ENCODE data around the gene FGR.
"Not testable (repeated sequence)": the region's sequence is repeated elsewhere in the genome, so short reads cannot be mapped to it uniquely, and the experiment has no call there.

The FGR gene

DNA sequence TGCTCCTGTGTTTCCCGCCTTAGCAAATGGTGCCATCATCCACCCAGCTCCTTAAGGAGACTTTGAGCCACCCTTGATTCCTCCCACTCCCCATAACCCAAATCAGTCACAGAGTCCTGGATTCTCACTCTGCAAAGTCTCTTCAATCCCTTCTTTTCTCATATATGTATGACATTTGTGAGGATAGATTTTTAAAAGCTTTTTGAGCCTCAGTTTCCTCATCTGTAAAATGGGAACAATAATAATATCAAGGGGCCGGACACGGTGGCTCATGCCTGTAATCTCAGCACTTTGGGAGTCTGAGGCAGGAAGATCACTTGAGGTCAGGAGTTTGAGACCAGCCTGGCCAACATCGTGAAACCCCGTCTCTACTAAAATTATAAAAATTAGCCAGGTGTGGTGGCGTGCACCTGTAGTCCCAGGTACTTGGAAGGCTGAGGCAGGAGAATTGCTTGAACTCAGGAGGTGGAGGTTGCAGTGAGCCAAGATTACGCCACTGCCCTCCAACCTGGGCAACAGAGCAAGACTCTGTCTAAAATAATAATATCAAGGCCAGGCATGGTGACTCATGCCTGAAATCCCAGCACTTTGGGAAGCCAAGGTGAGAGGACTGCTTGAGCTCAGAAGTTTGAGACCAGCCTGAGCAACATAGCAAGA, 15.1 kb downstream of the FGR start:
- not testable (repeated sequence) for H3K9me3 Mint-ChIP-seq (ENCODE audit: low read depth); H3K27me3 Mint-ChIP-seq; H3K36me3 Mint-ChIP-seq; H3K27ac Mint-ChIP-seq; H3K4me3 Mint-ChIP-seq
- peaks cover 48% of the 10 kb centered on the region for H3K4me1 Mint-ChIP-seq (ENCODE audit: low read depth)

DNA sequence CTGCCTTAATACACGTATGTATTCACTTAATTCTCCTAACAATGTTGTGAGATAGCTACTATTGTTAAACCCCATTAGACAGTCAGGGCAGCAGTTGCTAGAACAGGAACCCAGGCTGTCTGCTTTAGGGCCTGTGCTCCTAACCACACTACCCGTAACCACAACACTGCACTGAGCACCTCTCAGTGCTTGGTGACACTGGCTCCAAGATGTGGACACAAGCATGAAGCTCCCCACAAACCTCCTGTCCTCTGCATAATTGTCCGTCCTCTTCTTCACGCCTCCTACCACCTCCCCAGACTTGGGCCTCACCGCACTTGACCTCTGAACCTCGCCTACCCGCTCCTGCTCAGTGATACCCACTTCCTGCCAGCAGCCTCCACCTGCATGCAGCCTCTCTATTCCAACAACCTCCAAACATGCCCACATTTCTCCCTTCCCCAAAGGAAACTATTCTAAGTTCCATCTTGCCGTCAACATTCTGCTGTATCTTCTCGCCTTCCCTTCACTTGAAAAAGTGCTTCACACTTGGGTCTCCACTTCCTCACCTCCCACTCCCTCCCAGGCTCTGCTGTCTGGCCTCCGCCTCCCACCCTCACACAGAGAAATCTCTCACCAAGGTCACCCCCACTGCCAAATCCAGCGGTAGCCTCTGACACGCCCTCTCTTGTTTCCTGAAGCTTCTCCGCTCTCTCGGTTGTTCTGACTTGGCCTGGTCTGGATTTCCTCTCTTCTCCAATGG, 16.5 kb downstream of the FGR start:
- Mint-ChIP-seq H3K4me1 (ENCODE audit: low read depth) (peaks cover 58% of the 10 kb centered on the region), H3K36me3 (no peaks in the 10 kb centered on the region)

DNA sequence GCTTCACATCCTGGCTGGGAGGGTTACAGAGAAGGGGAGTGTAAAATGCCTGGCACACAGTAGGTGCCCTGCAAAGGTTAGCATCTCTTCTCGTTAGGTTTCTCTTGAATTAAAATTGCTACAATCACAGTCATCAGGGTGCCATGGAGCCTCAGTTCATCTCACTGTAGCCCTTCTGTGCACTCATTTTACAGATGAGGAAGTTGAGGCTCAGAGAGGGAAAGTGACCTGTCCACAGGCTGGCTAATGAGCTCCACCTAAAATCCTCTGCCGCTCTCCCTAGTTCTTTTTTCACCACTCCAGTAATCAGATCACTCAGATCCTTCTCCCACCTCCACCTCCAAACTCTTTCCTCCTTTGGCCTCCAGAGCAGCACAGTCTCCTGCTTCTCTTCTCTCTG, 17.6 kb downstream of the FGR start:
- Mint-ChIP-seq H3K4me1 (ENCODE audit: low read depth) (peaks cover 64% of the 10 kb centered on the region), H3K4me3 (peak overlapping the region; percentile 7), H3K27ac (peak overlapping the region; percentile 80), H3K9me3 (ENCODE audit: low read depth) (no peaks in the 10 kb centered on the region), H3K36me3 (no peaks in the 10 kb centered on the region), H3K27me3 (no peaks in the 10 kb centered on the region)

More for the DNA sequence above, 16.5 kb downstream of the FGR start:
- Mint-ChIP-seq H3K9me3 (ENCODE audit: low read depth) (no peaks in the 10 kb centered on the region), H3K27me3 (no peaks in the 10 kb centered on the region), H3K27ac (peak overlapping the region; percentile 80), H3K4me3 (peak overlapping the region; percentile 15)

DNA sequence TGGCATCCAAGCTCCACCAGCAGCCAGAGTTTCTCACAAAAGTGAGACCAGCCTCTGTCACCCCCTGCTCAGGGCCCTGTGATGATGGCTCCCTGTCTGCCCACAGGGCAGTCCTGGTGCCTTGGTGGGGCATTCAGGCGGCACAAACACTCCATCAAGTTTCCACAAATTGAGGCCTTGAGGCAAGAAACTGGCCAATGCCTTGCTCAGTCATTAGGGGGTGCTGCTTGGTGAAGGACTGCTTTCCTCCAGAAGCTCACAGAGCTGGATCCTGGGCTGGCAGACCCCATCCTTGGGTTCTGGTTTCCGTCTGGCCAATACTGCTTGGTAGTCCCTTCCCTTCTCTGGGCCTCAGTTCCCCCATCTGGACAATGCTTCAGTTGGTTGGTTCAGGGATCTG, 18.5 kb downstream of the FGR start:
- Mint-ChIP-seq H3K9me3 (ENCODE audit: low read depth) (no peaks in the 10 kb centered on the region), H3K36me3 (no peaks in the 10 kb centered on the region), H3K27ac (peak overlapping the region; percentile 46), H3K4me1 (ENCODE audit: low read depth) (peaks cover 69% of the 10 kb centered on the region), H3K4me3 (no peak overlapping the region), H3K27me3 (no peaks in the 10 kb centered on the region)

DNA sequence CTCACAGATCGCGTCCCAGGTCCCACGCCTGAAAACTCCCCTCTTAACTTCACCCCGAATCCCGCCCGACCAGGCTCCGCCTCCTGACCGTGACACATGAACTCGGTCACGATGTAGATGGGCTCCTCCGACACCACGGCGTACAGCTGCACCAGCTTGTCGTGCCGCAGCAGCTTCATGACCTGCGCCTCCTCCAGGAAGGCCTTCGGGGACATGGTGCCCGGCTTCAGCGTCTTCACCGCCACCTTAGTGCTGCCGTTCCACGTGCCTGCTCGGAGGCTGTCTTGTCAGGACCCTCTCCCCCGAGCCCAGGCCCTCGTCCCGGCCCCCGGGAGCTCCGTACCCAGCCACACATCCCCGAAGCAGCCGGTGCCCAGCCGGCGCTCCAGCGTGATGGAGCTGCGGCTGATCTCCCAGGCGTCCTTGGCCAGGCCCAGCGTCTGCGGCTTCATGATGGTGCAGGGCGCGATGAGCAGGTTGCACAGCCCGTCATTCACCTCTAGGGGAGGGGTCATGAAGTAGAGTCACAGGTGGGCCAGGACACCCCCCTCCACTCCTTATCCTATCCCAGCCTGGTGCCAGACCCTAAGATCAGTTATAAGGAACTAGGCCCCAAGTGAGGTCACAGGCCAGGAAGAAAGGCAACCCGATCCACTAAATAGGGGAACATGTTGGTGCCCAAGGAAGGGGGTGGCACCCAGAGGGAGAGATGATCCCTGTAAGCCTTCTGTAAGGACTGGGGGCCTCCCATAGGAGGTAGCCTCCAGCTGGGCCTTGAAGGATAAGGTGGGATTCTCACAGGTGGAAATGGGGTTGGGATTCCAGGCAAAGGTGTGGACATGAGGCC, 19.4 kb downstream of the FGR start:
- Mint-ChIP-seq H3K27ac (no peak overlapping the region), H3K27me3 (no peaks in the 10 kb centered on the region), H3K9me3 (ENCODE audit: low read depth) (no peaks in the 10 kb centered on the region), H3K4me1 (ENCODE audit: low read depth) (peaks cover 65% of the 10 kb centered on the region), H3K4me3 (no peak overlapping the region), H3K36me3 (no peaks in the 10 kb centered on the region)

DNA sequence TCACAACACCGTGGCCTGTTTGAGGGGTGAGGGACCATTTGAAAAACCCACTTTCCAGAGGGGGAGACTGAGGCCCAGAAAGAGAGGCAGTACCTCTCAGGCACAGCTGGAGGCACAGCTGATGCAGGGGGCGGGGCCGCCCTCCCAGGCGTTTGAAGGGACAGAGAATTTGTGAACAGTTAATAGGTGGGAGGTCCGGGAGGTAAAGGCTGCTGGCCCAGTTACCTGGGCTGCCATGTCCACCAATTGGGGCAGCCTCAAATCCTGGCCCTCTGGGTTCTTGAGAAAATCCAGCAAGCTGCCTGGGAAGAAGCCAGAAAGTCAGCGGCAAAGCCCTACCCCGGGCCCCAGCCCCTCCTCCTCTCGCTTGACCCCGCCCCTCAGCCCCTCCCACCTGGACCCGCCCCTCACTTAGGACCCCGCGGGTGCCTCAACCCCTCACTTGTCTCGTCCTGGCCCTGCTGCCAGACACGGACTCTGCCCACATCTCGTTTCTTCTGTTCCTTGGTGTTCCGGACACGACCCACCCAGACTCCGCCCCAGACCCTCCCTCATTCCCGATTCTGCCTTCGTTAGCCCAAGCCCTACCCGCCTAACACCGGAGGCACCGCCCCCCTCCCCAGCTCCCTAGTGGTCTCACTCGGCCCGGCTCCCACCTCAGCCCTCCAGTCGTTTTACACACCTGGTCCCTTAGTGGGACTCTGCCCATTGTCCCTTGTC, 20.2 kb downstream of the FGR start:
- H3K27me3 Mint-ChIP-seq, result no peaks in the 10 kb centered on the region
- peaks cover 64% of the 10 kb centered on the region for H3K4me1 Mint-ChIP-seq (ENCODE audit: low read depth)
- H3K9me3 Mint-ChIP-seq (ENCODE audit: low read depth), result no peaks in the 10 kb centered on the region
- H3K36me3 Mint-ChIP-seq, result no peaks in the 10 kb centered on the region
- no peak overlapping the region for H3K4me3 Mint-ChIP-seq
- no peak overlapping the region for H3K27ac Mint-ChIP-seq

DNA sequence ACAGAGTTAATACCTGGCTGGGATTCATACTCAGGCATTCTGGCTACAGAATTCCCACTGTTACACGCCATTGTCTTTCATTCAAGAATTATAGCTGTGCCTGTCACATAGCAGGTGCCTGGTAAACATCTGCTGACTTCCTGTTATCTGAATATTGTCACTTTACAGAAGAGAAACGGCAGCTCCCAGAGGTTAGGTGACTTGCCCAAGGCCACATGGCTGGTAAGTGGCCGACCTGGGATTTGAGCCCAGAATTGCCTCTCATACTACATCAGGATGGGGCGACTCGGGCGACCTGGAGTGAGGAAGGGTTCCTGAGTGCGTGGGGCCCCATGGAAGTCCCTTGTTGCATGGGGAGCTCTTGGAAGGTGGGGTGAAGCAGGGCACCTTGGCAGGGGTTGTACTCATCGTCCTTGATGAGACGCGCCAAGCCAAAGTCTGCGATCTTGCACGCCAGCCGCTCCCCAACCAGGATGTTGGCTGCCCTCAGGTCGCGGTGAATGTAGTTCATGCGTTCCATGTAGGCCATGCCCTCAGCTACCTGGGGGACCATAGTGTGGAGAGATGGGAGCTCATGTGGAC, 20.9 kb downstream of the FGR start:
- Mint-ChIP-seq H3K4me1 (ENCODE audit: low read depth) (peaks cover 59% of the 10 kb centered on the region), H3K27ac (peak overlapping the region; percentile 58), H3K27me3 (no peaks in the 10 kb centered on the region), H3K4me3 (peak overlapping the region; percentile 52), H3K36me3 (no peaks in the 10 kb centered on the region), H3K9me3 (ENCODE audit: low read depth) (no peaks in the 10 kb centered on the region)

DNA sequence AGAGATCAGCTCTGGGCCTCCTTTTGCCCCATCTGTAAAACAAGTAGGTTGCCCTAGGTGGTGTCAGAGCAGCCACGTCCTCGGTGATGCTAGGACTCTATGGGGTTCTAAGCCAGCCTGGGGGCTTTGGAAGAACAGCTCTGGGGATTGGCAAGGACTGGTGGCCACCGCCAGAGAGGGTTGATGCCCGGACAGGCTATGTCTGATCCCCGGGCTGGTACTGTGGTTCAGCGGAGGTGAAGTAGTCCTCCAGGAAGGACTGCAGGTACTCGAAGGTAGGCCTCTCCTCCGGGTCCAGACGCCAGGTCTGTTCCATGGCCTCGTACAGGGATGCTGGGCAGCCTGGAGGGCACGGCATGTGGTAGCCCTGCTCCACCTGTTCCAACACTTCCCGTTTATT, 22.3 kb downstream of the FGR start:
- no peaks in the 10 kb centered on the region for H3K27me3 Mint-ChIP-seq
- peaks cover 46% of the 10 kb centered on the region for H3K4me1 Mint-ChIP-seq (ENCODE audit: low read depth)
- H3K4me3 Mint-ChIP-seq, result no peak overlapping the region
- no peaks in the 10 kb centered on the region for H3K36me3 Mint-ChIP-seq
- H3K27ac Mint-ChIP-seq, result no peak overlapping the region
- H3K9me3 Mint-ChIP-seq (ENCODE audit: low read depth), result no peaks in the 10 kb centered on the region

DNA sequence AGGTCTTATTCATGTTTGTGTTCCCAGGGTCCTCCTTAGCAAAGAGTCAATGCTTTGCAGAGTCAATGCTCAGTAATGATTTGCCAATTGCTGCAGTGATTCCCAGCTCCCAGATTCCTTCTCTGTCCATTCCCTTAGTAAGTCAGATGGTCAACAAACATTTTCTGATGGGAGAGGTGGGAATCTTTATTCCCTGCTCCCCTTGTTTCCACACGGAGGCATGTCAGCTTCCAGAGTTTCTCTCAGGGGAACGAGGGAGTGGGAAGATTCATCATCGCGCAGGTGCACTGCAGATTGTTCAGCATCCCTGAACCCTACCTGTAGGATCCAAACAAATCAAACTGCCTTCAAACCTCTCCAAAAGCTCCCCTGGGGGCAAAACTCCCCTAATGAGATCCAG, 23.5 kb downstream of the FGR start:
- Mint-ChIP-seq H3K27ac (no peak overlapping the region), H3K4me1 (ENCODE audit: low read depth) (peaks cover 41% of the 10 kb centered on the region), H3K36me3 (no peaks in the 10 kb centered on the region), H3K4me3 (no peak overlapping the region), H3K27me3 (no peaks in the 10 kb centered on the region), H3K9me3 (ENCODE audit: low read depth) (no peaks in the 10 kb centered on the region)

DNA sequence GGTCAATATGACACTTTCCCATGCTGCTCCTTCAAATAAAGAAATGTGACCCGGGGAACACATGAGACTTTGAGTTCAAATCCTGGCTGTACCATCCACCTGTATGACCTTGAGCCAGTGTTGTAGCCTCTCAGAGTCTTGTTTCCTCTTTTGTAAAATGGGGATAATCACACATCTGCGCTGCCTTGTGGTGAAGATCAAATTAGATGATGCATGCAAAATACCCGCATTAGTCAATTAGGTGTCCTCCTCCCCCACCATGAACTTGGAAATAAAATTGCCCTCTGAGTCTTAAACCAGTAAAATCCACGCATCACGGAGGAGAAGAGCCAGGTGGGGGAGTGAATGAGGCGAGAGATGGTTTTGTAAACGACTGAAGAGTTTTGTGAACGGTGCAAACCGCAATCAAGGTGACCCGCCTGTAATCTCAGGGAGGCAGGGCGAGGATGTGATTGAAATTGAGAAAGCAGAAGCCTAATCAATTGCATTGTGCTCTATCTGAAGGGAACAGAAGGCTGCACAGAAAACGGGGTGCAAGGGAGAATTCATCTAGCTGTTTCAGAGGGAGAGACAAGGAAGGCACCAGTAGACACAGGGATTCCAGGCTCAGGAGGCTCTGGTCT, 25.3 kb downstream of the FGR start:
- Mint-ChIP-seq H3K27ac (no peak overlapping the region), H3K4me3 (no peak overlapping the region), H3K27me3 (no peaks in the 10 kb centered on the region), H3K4me1 (ENCODE audit: low read depth) (peaks cover 40% of the 10 kb centered on the region), H3K9me3 (ENCODE audit: low read depth) (no peaks in the 10 kb centered on the region), H3K36me3 (no peaks in the 10 kb centered on the region)

DNA sequence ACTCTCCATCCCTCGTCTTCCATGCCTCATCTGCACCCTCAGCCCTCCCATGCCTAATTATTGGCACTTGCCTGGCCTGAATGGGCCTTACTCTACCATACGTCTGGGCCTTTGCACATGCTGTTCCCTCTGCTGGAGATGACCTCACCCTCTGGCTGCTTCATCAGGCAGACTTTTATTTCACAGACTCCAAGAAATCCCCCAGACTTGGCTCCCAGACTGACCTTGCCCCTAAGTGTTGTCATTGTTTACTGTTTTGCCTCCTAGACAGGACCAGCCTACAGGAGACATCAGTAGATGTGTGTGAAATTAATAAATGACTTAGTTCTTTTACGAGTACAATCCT, 25.8 kb downstream of the FGR start:
- Mint-ChIP-seq H3K4me1 (ENCODE audit: low read depth) (peaks cover 36% of the 10 kb centered on the region), H3K9me3 (ENCODE audit: low read depth) (no peaks in the 10 kb centered on the region), H3K4me3 (no peak overlapping the region), H3K36me3 (no peaks in the 10 kb centered on the region), H3K27me3 (no peaks in the 10 kb centered on the region), H3K27ac (no peak overlapping the region)

DNA sequence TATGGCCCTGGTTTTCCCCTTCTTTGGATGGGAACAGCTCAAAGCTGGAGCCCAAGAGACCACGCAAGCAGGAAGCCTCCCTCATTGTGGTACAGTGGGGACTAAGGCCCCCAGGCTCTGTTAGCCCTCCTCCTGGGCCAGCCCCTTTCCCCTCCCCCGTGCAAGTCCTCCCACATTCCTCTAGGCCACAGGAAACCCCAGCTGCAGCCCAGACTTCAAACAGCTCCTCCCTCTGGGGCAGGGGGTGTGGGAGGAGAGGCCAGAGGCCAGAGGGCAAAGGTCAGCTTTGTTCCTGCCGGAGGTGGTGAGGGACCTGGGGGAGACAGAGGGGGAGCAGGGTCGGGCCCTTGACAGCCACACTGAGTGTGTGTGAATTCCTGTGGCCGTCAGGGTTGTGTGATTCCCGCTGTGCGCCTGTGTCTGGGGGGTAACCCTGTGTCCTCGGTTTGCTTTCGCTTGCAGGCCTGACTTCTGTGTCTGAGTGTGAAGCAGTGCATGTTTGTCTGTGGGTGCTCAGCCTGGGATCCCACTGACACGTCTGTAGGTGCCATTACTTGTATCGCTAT, 27.7 kb downstream of the FGR start:
- H3K9me3 Mint-ChIP-seq (ENCODE audit: low read depth), result no peaks in the 10 kb centered on the region
- no peak overlapping the region for H3K27ac Mint-ChIP-seq
- H3K4me1 Mint-ChIP-seq (ENCODE audit: low read depth), result peaks cover 27% of the 10 kb centered on the region
- no peaks in the 10 kb centered on the region for H3K36me3 Mint-ChIP-seq
- no peaks in the 10 kb centered on the region for H3K27me3 Mint-ChIP-seq
- no peak overlapping the region for H3K4me3 Mint-ChIP-seq

DNA sequence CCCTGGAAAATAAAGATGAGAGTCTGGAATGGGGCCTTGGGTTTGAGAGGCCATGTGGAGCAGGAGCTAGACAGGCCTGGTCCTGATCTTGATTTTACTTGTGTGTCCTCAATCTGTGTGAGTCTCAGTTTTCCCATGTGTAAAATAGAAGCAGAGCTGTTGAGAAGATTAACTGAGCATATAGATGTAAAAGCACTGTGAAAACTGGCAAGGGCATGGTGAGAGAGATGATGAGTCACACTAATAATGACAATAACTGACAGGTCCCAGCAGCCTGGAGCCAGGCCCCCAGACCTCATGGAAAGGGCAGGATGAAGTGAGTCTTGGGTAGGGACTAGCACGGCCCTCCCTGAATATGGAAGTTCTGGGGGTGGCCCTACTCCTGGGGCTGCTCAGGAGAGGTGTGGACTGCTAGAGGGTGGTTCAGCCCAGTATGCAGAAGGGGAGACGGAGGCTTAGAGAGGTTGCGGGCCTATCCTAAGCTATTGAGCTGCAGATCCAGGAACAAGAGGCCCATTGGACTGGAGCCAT, 28.2 kb downstream of the FGR start:
- H3K27me3 Mint-ChIP-seq, result no peaks in the 10 kb centered on the region
- H3K4me1 Mint-ChIP-seq (ENCODE audit: low read depth), result peaks cover 25% of the 10 kb centered on the region
- H3K4me3 Mint-ChIP-seq, result no peak overlapping the region
- no peaks in the 10 kb centered on the region for H3K9me3 Mint-ChIP-seq (ENCODE audit: low read depth)
- H3K36me3 Mint-ChIP-seq, result no peaks in the 10 kb centered on the region
- peak overlapping the region; percentile 77 for H3K27ac Mint-ChIP-seq
